A549 (cell line): ENCODE measurements around the gene DMRTB1. TPM values are rescaled to one million over a fixed set of nuclear protein-coding genes. Genes with fewer than 3 reads are reported as not detected.
A peak's percentile ranks its signal among the peaks of the same experiment; 100 is the strongest.

Source experiments
- ATAC-seq, 2 experiments: fragments of 200-7000 bp in 1 of 2; fragments of >200 bp in 1 of 2; cut with Nextera tagmentation in 1 of 2; cut with Tn5 transposase in 1 of 2; 3 replicates each; pipeline versions ENCODE4 v1.8.0 to v1.9.1; 2018 to 2020; ENCODE audit warnings: mild to moderate bottlenecking in 1 of 2, moderate library complexity in 1 of 2
- CTCF ChIA-PET: fragments of 300-600 bp; sonication (Branson Sonifier 250); formaldehyde crosslinking; extraction: SDS; loops from one replicate; lab custom pipeline; 2021; ENCODE audit warnings: antibody characterized with exemption, inconsistent platforms; lab: Yijun Ruan, JAX
- POLR2A ChIA-PET: fragments of 350-600 bp; formaldehyde crosslinking; extraction: SDS; loops from one replicate; lab custom pipeline; 2021; ENCODE audit warnings: antibody characterized with exemption, inconsistent platforms; lab: Yijun Ruan, JAX
- DNase-seq, 2 experiments: peaks; one replicate each; pipeline versions ENCODE4 v3.0.0 to v3.0.0-alpha.2; 2011 to 2016; ENCODE audit warnings: low read depth in 1 of 2, low spot score in 1 of 2
- FAIRE-seq: peaks from 2 replicates; lab custom pipeline; 2011; peaks lifted over from hg19 to GRCh38; lab: Jason Lieb, UNC
- H3K27ac ChIP-seq, 2 experiments: fragments of >200 bp; sonication (Bioruptor Twin); formaldehyde crosslinking; 3 replicates each; pipeline ENCODE4 v1.5.1; 2016 to 2017
- H3K4me1 ChIP-seq: fragments of >200 bp; sonication (Bioruptor Twin); formaldehyde crosslinking; 3 replicates; pipeline ENCODE4 v1.6.1; 2016
- H3K4me2 ChIP-seq: fragments of >200 bp; sonication (Bioruptor Twin); formaldehyde crosslinking; 3 replicates; pipeline ENCODE4 v1.6.1; 2016
- H3K4me3 ChIP-seq: fragments of >200 bp; sonication (Bioruptor Twin); formaldehyde crosslinking; 3 replicates; pipeline ENCODE4 v1.5.1; 2016
- H3K9me3 ChIP-seq: fragments of >200 bp; sonication (Bioruptor Twin); formaldehyde crosslinking; 3 replicates; pipeline ENCODE4 v1.6.1; 2016
- CHD2 ChIP-seq: fragments of 150-350 bp; IDR thresholded peaks from 2 replicates; pipeline ENCODE4 v1.6.1; 2014; ENCODE audit warnings: low read length; ENCODE audit not compliant: partially characterized antibody
- EHMT2 ChIP-seq: fragments of 200-600 bp; sonication (generic); IDR thresholded peaks from 2 replicates; pipeline ENCODE4 v1.6.1; 2016; ENCODE audit warnings: antibody characterized with exemption, low read depth, mild to moderate bottlenecking, moderate library complexity
- EP300 ChIP-seq, 2 experiments: fragments of >200 bp; sonication (Bioruptor Twin); formaldehyde crosslinking; IDR thresholded peaks; 2 replicates in 1 of 2; 3 replicates in 1 of 2; pipeline ENCODE4 v1.6.1; 2016 to 2017
- FOXS1 ChIP-seq: fragments of 250-450 bp; sonication (Bioruptor Pico); IDR thresholded peaks from 2 replicates; pipeline ENCODE4 v1.5.0; 2020; ENCODE audit warnings: mild to moderate bottlenecking, moderate library complexity
- GATA3 ChIP-seq: IDR thresholded peaks from 2 replicates; pipeline ENCODE4 v1.6.1; 2012; ENCODE audit warnings: borderline replicate concordance
- HDAC2 ChIP-seq: fragments of 200-600 bp; sonication (generic); IDR thresholded peaks from 2 replicates; pipeline ENCODE4 v1.6.1; 2016
- HOXA7 ChIP-seq: fragments of 250-450 bp; sonication (Bioruptor Pico); IDR thresholded peaks from 2 replicates; pipeline ENCODE4 v1.5.0; 2020; ENCODE audit warnings: mild to moderate bottlenecking, moderate library complexity
- HOXB5 ChIP-seq: fragments of 250-450 bp; sonication (Bioruptor Pico); IDR thresholded peaks from 2 replicates; pipeline ENCODE4 v1.5.0; 2020; ENCODE audit warnings: mild to moderate bottlenecking, moderate library complexity
- JUNB ChIP-seq: fragments of >200 bp; sonication (Bioruptor Twin); formaldehyde crosslinking; IDR thresholded peaks from 2 replicates; pipeline ENCODE4 v1.6.1; 2016
- KDM1A ChIP-seq: fragments of 200-600 bp; sonication (generic); IDR thresholded peaks from 2 replicates; pipeline ENCODE4 v1.6.1; 2016; ENCODE audit warnings: low read depth, mild to moderate bottlenecking
- MAFK ChIP-seq: fragments of 450-650 bp; IDR thresholded peaks from 2 replicates; pipeline ENCODE4 v1.6.1; 2014; ENCODE audit not compliant: partially characterized antibody
- NR3C1 ChIP-seq: fragments of >200 bp; sonication (Bioruptor Twin); formaldehyde crosslinking; IDR thresholded peaks from 3 replicates; pipeline ENCODE4 v1.6.1; 2017
- PHF8 ChIP-seq: fragments of 200-600 bp; sonication (generic); IDR thresholded peaks from 2 replicates; pipeline ENCODE4 v1.6.1; 2016; ENCODE audit warnings: low read depth, mild to moderate bottlenecking, antibody characterized with exemption, moderate library complexity, borderline replicate concordance
- POLR2AphosphoS2 ChIP-seq: conservative IDR thresholded peaks from 2 replicates; pipeline ENCODE4 v1.6.1; 2012; ENCODE audit warnings: low read length, improper control_type of control experiment, inconsistent platforms
- RARB ChIP-seq: fragments of 250-450 bp; sonication (Bioruptor Pico); IDR thresholded peaks from 2 replicates; pipeline ENCODE4 v1.8.0; 2021; ENCODE audit warnings: mild to moderate bottlenecking, moderate library complexity
- RCOR1 ChIP-seq: fragments of 150-350 bp; IDR thresholded peaks from 2 replicates; pipeline ENCODE4 v1.6.1; 2014; ENCODE audit warnings: antibody characterized with exemption, low read length, low read depth
- TFCP2L1 ChIP-seq: fragments of 250-450 bp; sonication (Bioruptor Pico); IDR thresholded peaks from 2 replicates; pipeline ENCODE4 v1.5.0; 2021; ENCODE audit warnings: mild to moderate bottlenecking
- TP53 ChIP-seq: fragments of 250-450 bp; sonication (Bioruptor Pico); IDR thresholded peaks from 2 replicates; pipeline ENCODE4 v1.5.0; 2021; ENCODE audit warnings: mild to moderate bottlenecking, moderate library complexity
- ZC3H11A ChIP-seq: fragments of 450-650 bp; IDR thresholded peaks from 2 replicates; pipeline ENCODE4 v1.6.1; 2014; ENCODE audit warnings: antibody characterized with exemption, mild to moderate bottlenecking
- WGBS: methylation state at CpG from one replicate; pipeline ENCODE4 v1.1.6; 2017; ENCODE audit errors: missing lambda C conversion rate; 5-methylcytosine and 5-hydroxymethylcytosine counted together
- polyA plus RNA-seq, 4 experiments: library from polyadenylated mRNA; depleted of rRNA in 3 of 4; stranded (reverse); fragments of >200 nt; fragmentation: RNase III in 1 of 4; extraction: RNeasy Plus Mini Kit Qiagen cat#74134 plus additional on column Dnase treatment in 1 of 4; gene quantifications; 2 replicates in 3 of 4; 3 replicates in 1 of 4; pipeline ENCODE4 v1.2.3, GENCODE V29; 2011 to 2017
- TF ChIP-seq, protein P1 (sequence below): fragments of 150-350 bp; IDR thresholded peaks from 2 replicates; pipeline ENCODE4 v1.6.1; 2014; ENCODE audit warnings: low read depth, mild to moderate bottlenecking, low read length
- TF ChIP-seq, protein P2 (sequence below): IDR thresholded peaks from 2 replicates; pipeline ENCODE4 v1.6.1; 2012; ENCODE audit warnings: low read depth, borderline replicate concordance
- TF ChIP-seq, protein P3 (sequence below): fragments of 450-650 bp; IDR thresholded peaks from 2 replicates; pipeline ENCODE4 v1.6.1; 2014; ENCODE audit warnings: antibody characterized with exemption
- TF ChIP-seq, protein P4 (sequence below): fragments of >200 bp; sonication (Bioruptor Twin); formaldehyde crosslinking; IDR thresholded peaks from 3 replicates; pipeline ENCODE4 v1.6.1; 2016
- TF ChIP-seq, protein P5 (sequence below): IDR thresholded peaks from 2 replicates; pipeline ENCODE4 v1.6.1; 2012

The DMRTB1 gene
- polyA plus RNA-seq, 2 of the 4 experiments (the other 2 are of a cell fraction) = not detected

DNA sequence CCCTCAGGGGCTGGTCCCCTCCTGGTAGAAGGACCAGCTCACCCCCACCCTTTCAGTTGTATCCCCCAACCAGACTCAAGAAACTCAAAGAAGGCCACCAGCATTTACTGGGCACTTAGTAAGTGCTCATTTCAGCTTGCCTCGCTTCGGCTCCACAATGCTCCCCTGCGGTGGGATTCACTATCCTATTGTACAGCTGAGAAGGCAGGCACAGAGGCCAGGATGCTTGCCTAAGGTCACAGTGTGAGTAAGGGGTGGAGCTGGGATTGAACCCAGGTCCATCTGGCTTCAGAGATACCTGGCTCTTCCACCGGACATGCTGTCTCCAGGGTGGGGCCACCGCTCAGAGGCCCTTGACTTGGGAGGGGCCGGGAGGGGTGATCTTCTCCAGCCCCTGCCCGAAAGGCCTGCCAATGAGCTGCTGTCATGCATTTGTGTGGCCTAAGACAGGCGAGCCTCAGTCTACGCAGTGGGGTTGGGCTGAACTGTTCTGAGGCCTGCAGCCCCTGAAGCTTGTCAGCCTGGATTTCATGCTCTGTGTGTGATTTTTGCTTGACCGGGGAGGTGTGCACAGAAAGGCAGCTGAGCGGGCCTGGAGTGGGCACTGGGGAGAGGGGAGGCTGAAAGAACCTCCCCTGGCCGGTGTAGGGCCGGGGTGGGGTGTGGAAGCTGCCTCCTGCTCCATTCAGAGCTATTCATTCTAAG, 48.1 kb downstream of the DMRTB1 start:
- FAIRE-seq = no peak
- peaks cover 7% of the 10 kb centered on the region; the same call in 2 of the 3 replicates for H3K4me1 ChIP-seq
- no peak overlapping the region for H3K27ac ChIP-seq
- no peak for TF ChIP-seq TP53 (CRISPR knock-in tag)
- TF ChIP-seq EHMT2 = no peak
- no peak for TF ChIP-seq RCOR1
- no peak for TF ChIP-seq PHF8
- no peak for TF ChIP-seq HOXA7
- TF ChIP-seq, protein P1, sequence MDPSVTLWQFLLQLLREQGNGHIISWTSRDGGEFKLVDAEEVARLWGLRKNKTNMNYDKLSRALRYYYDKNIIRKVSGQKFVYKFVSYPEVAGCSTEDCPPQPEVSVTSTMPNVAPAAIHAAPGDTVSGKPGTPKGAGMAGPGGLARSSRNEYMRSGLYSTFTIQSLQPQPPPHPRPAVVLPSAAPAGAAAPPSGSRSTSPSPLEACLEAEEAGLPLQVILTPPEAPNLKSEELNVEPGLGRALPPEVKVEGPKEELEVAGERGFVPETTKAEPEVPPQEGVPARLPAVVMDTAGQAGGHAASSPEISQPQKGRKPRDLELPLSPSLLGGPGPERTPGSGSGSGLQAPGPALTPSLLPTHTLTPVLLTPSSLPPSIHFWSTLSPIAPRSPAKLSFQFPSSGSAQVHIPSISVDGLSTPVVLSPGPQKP = no peak
- TF ChIP-seq, protein P2, sequence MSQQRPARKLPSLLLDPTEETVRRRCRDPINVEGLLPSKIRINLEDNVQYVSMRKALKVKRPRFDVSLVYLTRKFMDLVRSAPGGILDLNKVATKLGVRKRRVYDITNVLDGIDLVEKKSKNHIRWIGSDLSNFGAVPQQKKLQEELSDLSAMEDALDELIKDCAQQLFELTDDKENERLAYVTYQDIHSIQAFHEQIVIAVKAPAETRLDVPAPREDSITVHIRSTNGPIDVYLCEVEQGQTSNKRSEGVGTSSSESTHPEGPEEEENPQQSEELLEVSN = no peak
- TF ChIP-seq RARB (CRISPR knock-in tag) = no peak
- TF ChIP-seq, all 56 proteins: peak for 0
- CTCF ChIA-PET = interaction anchor here (1.5 to 2.2 kb wide), 2 partner anchors 20 to 22 kb away, joined by 3 to 6 read pairs; no protein-coding TSS in a partner anchor
- 86% methylated on average over 9 of the region's 13 CpGs for WGBS
- POLR2A ChIA-PET = no interaction called here
- H3K9me3 ChIP-seq = no peaks in the 10 kb centered on the region
- ATAC-seq (no peak), DNase-seq (no peak)
- no peak overlapping the region for H3K4me2 ChIP-seq
- no peak overlapping the region for H3K4me3 ChIP-seq

DNA sequence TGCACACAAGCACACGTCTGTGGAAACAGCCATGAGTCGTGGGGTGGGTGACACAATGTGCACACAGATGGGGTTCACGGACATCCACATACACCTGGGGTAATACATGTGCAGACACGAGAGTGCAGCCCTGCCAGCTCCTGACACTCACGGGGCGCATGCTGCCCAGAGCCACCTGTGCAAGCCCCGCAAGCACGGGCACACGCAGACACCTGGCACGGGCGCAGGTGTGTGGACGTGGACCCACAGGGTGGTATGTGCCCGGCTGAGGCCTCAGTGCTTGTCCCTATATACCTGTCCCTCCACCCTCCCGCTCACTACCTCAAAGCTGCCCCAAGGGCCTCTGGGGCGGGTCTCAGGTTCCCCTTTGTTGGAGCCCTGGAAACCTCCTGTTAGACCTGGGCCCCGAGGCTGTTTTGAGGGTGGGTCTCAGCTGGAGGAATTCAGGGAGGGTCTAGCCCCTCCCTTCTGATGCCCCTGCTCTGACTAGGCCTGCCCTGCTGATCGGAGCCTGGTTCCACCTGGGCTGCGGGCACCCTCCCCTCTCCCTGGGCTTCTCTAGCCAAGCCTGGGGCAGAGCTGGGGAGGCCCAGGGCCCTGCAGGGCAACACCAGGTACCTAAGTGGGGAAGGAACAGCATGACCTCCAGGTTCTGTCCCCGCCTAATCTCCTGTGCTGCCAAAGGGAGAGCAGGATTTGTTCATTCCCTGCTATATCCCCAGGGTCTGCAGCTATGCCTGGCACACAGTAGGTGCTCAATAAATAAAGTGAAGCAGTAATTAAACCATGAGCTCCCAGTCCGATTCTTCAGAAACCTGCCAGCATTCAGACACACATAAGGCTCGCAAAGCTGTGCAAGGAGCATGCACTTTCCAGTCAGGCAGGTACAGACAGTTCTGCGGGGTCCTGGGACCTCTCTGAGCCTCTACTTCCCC, 49.1 kb downstream of the DMRTB1 start:
- Histone ChIP-seq H3K4me1 (peaks cover 11% of the 10 kb centered on the region; the same call in 2 of the 3 replicates), H3K9me3 (no peaks in the 10 kb centered on the region), H3K4me2 (no peak overlapping the region), H3K4me3 (no peak overlapping the region), H3K27ac (no peak overlapping the region)
- ChIA-PET POLR2A (no interaction called here), CTCF (interaction anchor here (1.0 to 1.5 kb wide), 2 partner anchors 21 to 22 kb away, joined by 3 read pairs; no protein-coding TSS in a partner anchor)
- no peak for FAIRE-seq
- no peak for DNase-seq
- TF ChIP-seq EP300 (IDR thresholded peaks at IDR 0.05) (no peak), CHD2 (no peak), KDM1A (no peak), MAFK (no peak), EHMT2 (no peak), HOXB5 (CRISPR knock-in tag) (no peak)
- TF ChIP-seq, protein P3, sequence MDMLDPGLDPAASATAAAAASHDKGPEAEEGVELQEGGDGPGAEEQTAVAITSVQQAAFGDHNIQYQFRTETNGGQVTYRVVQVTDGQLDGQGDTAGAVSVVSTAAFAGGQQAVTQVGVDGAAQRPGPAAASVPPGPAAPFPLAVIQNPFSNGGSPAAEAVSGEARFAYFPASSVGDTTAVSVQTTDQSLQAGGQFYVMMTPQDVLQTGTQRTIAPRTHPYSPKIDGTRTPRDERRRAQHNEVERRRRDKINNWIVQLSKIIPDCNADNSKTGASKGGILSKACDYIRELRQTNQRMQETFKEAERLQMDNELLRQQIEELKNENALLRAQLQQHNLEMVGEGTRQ = no peak
- WGBS = 82% methylated on average over 9 of the region's 22 CpGs
- no peak for ATAC-seq

DNA sequence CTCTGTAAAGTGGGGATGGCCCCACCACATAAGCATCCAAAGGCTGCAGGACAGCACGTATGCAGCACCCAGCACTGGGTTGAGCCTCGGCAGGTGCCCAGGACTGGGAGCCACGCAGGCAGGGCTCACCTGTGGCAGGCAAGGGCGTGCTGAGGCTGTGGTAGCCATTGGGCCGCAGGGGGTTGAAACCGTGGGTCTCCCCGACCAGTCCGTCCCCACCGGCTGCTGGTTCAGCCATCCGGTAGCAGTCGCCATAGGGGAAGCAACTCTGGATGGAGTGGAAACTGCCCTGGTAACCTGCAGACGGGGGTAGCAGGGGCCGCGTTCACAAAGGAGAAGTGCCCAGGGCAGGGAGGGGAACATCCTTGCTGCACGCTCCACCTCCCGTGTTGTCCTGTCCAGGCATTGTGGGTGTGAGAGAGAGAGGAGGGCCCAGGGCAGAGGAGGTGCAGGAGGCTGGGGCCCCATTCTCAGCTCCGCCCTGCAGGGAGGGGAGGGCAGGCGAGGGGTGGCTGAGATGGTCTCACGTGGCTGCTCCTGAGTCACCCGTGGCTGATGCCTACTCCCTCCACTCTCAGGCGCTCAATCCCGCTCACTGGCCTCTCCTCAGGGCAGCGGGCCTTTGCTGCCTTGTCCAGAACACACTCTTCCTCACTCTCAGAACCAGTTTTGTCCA, 49.9 kb downstream of the DMRTB1 start:
- ATAC-seq = peak; percentile 39 to 63; a peak in 4 of 6 replicates
- Histone ChIP-seq H3K4me1 (peaks cover 11% of the 10 kb centered on the region; the same call in 2 of the 3 replicates), H3K4me3 (no peak overlapping the region), H3K9me3 (no peaks in the 10 kb centered on the region), H3K4me2 (no peak overlapping the region), H3K27ac (no peak overlapping the region)
- DNase-seq = no peak
- no peak for FAIRE-seq
- ChIA-PET POLR2A (no interaction called here), CTCF (interaction anchor here (1.0 to 1.1 kb wide), 2 partner anchors 9 to 23 kb away, joined by 3 to 4 read pairs; no protein-coding TSS in a partner anchor)
- WGBS = 67% methylated on average over 3 of the region's 23 CpGs
- TF ChIP-seq JUNB = no peak
- TF ChIP-seq, protein P4, sequence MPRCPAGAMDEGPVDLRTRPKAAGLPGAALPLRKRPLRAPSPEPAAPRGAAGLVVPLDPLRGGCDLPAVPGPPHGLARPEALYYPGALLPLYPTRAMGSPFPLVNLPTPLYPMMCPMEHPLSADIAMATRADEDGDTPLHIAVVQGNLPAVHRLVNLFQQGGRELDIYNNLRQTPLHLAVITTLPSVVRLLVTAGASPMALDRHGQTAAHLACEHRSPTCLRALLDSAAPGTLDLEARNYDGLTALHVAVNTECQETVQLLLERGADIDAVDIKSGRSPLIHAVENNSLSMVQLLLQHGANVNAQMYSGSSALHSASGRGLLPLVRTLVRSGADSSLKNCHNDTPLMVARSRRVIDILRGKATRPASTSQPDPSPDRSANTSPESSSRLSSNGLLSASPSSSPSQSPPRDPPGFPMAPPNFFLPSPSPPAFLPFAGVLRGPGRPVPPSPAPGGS = no peak
- no peak for TF ChIP-seq HOXB5 (CRISPR knock-in tag)
- TF ChIP-seq FOXS1 (CRISPR knock-in tag) = no peak
- TF ChIP-seq KDM1A = no peak
- TF ChIP-seq TP53 (CRISPR knock-in tag) = no peak
- TF ChIP-seq CHD2 = no peak
- TF ChIP-seq TFCP2L1 = no peak
- no peak for TF ChIP-seq POLR2AphosphoS2
- TF ChIP-seq, protein P2 = no peak
- no peak for TF ChIP-seq NR3C1
- no peak for TF ChIP-seq ZC3H11A
- no peak for TF ChIP-seq GATA3
- no peak for TF ChIP-seq HDAC2
- TF ChIP-seq, protein P5, sequence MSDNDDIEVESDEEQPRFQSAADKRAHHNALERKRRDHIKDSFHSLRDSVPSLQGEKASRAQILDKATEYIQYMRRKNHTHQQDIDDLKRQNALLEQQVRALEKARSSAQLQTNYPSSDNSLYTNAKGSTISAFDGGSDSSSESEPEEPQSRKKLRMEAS = no peak
